Cardiac septum (tissue), 1 donor: ENCODE results near the gene TEX22. TPM values are rescaled to one million over a fixed set of nuclear protein-coding genes. Genes with fewer than 3 reads are reported as not detected.

Experiments
- DNase-seq: peaks from one replicate; pipeline ENCODE4 v3.0.0-alpha.2; 2020; ENCODE audit warnings: low spot score
- intact Hi-C: fragments of 100-400 bp; cut with DNase I; formaldehyde crosslinking; loops from one replicate; pipeline ENCODE4 v1.14.0; 2022
- total RNA-seq: library from RNA; stranded (reverse); fragmentation: NEBNext Ultra II Directional; extraction: Animal tissue kit (Norgen Biotek cat#: 25700); gene quantifications from one replicate; pipeline ENCODE4 v1.2.1, GENCODE V29; 2021
- donor health status: DM: no; HTN: no; CAD: no.

The TEX22 gene
- total RNA-seq, 1 donor from 2014 or later: 0.46 TPM

GRCh38 chr14:105427412-105427811, 29.1 kb downstream of the TEX22 start:
- intact Hi-C loops: no loop called here
- no peak for DNase-seq

- intact Hi-C loops: no loop called here
- DNase-seq: no peak
Observed at GRCh38 chr14:105427936-105428485, 29.7 kb downstream of the TEX22 start.

- intact Hi-C loops: no loop called here
- no peak for DNase-seq
Observed at GRCh38 chr14:105430042-105430441, 31.7 kb downstream of the TEX22 start.

GRCh38 chr14:105430565-105430964, 32.2 kb downstream of the TEX22 start:
- no peak for DNase-seq
- intact Hi-C loops: no loop called here

- intact Hi-C loops: no loop called here
Observed at GRCh38 chr14:105431256-105431655, 32.9 kb downstream of the TEX22 start.

GRCh38 chr14:105432657-105433056, 34.3 kb downstream of the TEX22 start:
- DNase-seq: no peak
- intact Hi-C loops: no loop called here

More at GRCh38 chr14:105431256-105431655, 32.9 kb downstream of the TEX22 start:
- no peak for DNase-seq

GRCh38 chr14:105433161-105433605, 34.8 kb downstream of the TEX22 start:
- intact Hi-C loops: no loop called here
- DNase-seq: no peak

GRCh38 chr14:105436402-105436801, 38.1 kb downstream of the TEX22 start:
- intact Hi-C loops: no loop called here
- DNase-seq: no peak

- no peak for DNase-seq
- intact Hi-C loops: no loop called here
Observed at GRCh38 chr14:105436891-105437722, 38.8 kb downstream of the TEX22 start.

- intact Hi-C loops: no loop called here
- no peak for DNase-seq
Observed at GRCh38 chr14:105437723-105438500, 39.6 kb downstream of the TEX22 start.

GRCh38 chr14:105439179-105439578, 40.8 kb downstream of the TEX22 start:
- intact Hi-C loops: no loop called here
- DNase-seq: no peak

GRCh38 chr14:105439710-105440553, 41.6 kb downstream of the TEX22 start:
- DNase-seq: no peak
- intact Hi-C loops: no loop called here

- intact Hi-C loops: no loop called here
- no peak for DNase-seq
Observed at GRCh38 chr14:105440554-105440900, 42.2 kb downstream of the TEX22 start.

GRCh38 chr14:105440992-105441391, 42.7 kb downstream of the TEX22 start:
- no peak for DNase-seq
- intact Hi-C loops: no loop called here

- no peak for DNase-seq
- intact Hi-C loops: no loop called here
Observed at GRCh38 chr14:105442125-105442524, 43.8 kb downstream of the TEX22 start.

GRCh38 chr14:105442834-105443233, 44.5 kb downstream of the TEX22 start:
- intact Hi-C loops: no loop called here
- no peak for DNase-seq

GRCh38 chr14:105444859-105445258, 46.5 kb downstream of the TEX22 start:
- intact Hi-C loops: loop anchor here (5.0 kb wide), 2 partner anchors 73 to 82 kb away; partner anchors contain the start of gene TMEM121
- no peak for DNase-seq

- no peak for DNase-seq
Observed at GRCh38 chr14:105445290-105445689, 47.0 kb downstream of the TEX22 start.

More at GRCh38 chr14:105445290-105445689, 47.0 kb downstream of the TEX22 start:
- intact Hi-C loops: loop anchor here (5.0 kb wide), 2 partner anchors 73 to 82 kb away; partner anchors contain the start of gene TMEM121
